ENCODE measurements around the gene SLC9B2.

The SLC9B2 gene

GRCh38 chr4:103046416-103047290 is 29.9 kb downstream of the SLC9B2 start (continued):
- TF ChIP-seq ZNF8 (CRISPR knock-in tag; IDR thresholded peaks at IDR 0.05): no peak
- TF ChIP-seq CSDC2 (CRISPR knock-in tag; IDR thresholded peaks at IDR 0.05): no peak
- TF ChIP-seq ISL1 (CRISPR knock-in tag; IDR thresholded peaks at IDR 0.05): no peak
- no peak for TF ChIP-seq ARNTL (CRISPR knock-in tag; IDR thresholded peaks at IDR 0.05; ENCODE audit: borderline replicate concordance, low read depth)

GRCh38 chr4:103044183-103044582 is 32.4 kb downstream of the SLC9B2 start:
- TF ChIP-seq ZFP3 (CRISPR knock-in tag; IDR thresholded peaks at IDR 0.05) (no peak), TOX (CRISPR knock-in tag; IDR thresholded peaks at IDR 0.05; ENCODE audit: borderline replicate concordance) (no peak), ZC3H10 (CRISPR knock-in tag; IDR thresholded peaks at IDR 0.05) (no peak), OSR1 (CRISPR knock-in tag; IDR thresholded peaks at IDR 0.05) (no peak), TCF4 (CRISPR knock-in tag; IDR thresholded peaks at IDR 0.05; ENCODE audit: borderline replicate concordance) (no peak), PPARA (CRISPR knock-in tag; IDR thresholded peaks at IDR 0.05; ENCODE audit: borderline replicate concordance) (no peak), ZNF565 (CRISPR knock-in tag; conservative IDR thresholded peaks at IDR 0.05; ENCODE audit: low read depth) (no peak), ZFP30 (CRISPR knock-in tag; IDR thresholded peaks at IDR 0.05) (no peak)
- no peak for ATAC-seq

GRCh38 chr4:103036169-103036568 is 40.4 kb downstream of the SLC9B2 start:
- ATAC-seq: no peak
- TF ChIP-seq SNAI2 (CRISPR knock-in tag; IDR thresholded peaks at IDR 0.05): no peak

- TF ChIP-seq ZFP30 (CRISPR knock-in tag; IDR thresholded peaks at IDR 0.05): no peak
- no peak for TF ChIP-seq TCF4 (CRISPR knock-in tag; IDR thresholded peaks at IDR 0.05; ENCODE audit: borderline replicate concordance)
- TF ChIP-seq ZC3H10 (CRISPR knock-in tag; IDR thresholded peaks at IDR 0.05): no peak
- no peak for TF ChIP-seq POU6F1 (CRISPR knock-in tag; IDR thresholded peaks at IDR 0.05; ENCODE audit: borderline replicate concordance, low read depth)
- no peak for TF ChIP-seq ISL1 (CRISPR knock-in tag; IDR thresholded peaks at IDR 0.05)
- no peak for TF ChIP-seq ZNF8 (CRISPR knock-in tag; IDR thresholded peaks at IDR 0.05)
- no peak for TF ChIP-seq RARB (CRISPR knock-in tag; IDR thresholded peaks at IDR 0.05)
- TF ChIP-seq SNAI2 (CRISPR knock-in tag; IDR thresholded peaks at IDR 0.05): no peak
- no peak for TF ChIP-seq ZFP3 (CRISPR knock-in tag; IDR thresholded peaks at IDR 0.05)
- peak; percentile 81 for ATAC-seq
Observed at GRCh38 chr4:103032574-103032973, 44.0 kb downstream of the SLC9B2 start.

GRCh38 chr4:103030791-103031190 is 45.8 kb downstream of the SLC9B2 start:
- TF ChIP-seq ZNF565 (CRISPR knock-in tag; conservative IDR thresholded peaks at IDR 0.05; ENCODE audit: low read depth) (no peak), TSHZ2 (CRISPR knock-in tag; IDR thresholded peaks at IDR 0.05) (no peak), POU6F1 (CRISPR knock-in tag; IDR thresholded peaks at IDR 0.05; ENCODE audit: borderline replicate concordance, low read depth) (no peak), ESRRG (CRISPR knock-in tag; IDR thresholded peaks at IDR 0.05) (no peak), CSRNP3 (CRISPR knock-in tag; IDR thresholded peaks at IDR 0.05) (no peak), BACH2 (CRISPR knock-in tag; IDR thresholded peaks at IDR 0.05; ENCODE audit: borderline replicate concordance) (no peak), ARNTL (CRISPR knock-in tag; IDR thresholded peaks at IDR 0.05; ENCODE audit: borderline replicate concordance, low read depth) (no peak), OSR1 (CRISPR knock-in tag; IDR thresholded peaks at IDR 0.05) (no peak), ZNF70 (CRISPR knock-in tag; IDR thresholded peaks at IDR 0.05) (no peak), GLIS3 (CRISPR knock-in tag; IDR thresholded peaks at IDR 0.05) (no peak), ISL1 (CRISPR knock-in tag; IDR thresholded peaks at IDR 0.05) (no peak), TCF4 (CRISPR knock-in tag; IDR thresholded peaks at IDR 0.05; ENCODE audit: borderline replicate concordance) (no peak), ZC3H10 (CRISPR knock-in tag; IDR thresholded peaks at IDR 0.05) (no peak), CREB5 (CRISPR knock-in tag; IDR thresholded peaks at IDR 0.05; ENCODE audit: low read depth) (no peak), CSDC2 (CRISPR knock-in tag; IDR thresholded peaks at IDR 0.05) (no peak), SNAI2 (CRISPR knock-in tag; IDR thresholded peaks at IDR 0.05) (no peak)
- no peak for ATAC-seq

Measured in SK-N-SH treated with all-trans-retinoic acid at 6 μM for 48 hours (cell line).